ENCODE measurements around the gene XYLT1. TPM values are rescaled to one million over a fixed set of nuclear protein-coding genes. Genes with fewer than 3 reads are reported as not detected.

The XYLT1 gene
- total RNA-seq, 1 experiment from 2014 or later = under 0.01 TPM

DNA sequence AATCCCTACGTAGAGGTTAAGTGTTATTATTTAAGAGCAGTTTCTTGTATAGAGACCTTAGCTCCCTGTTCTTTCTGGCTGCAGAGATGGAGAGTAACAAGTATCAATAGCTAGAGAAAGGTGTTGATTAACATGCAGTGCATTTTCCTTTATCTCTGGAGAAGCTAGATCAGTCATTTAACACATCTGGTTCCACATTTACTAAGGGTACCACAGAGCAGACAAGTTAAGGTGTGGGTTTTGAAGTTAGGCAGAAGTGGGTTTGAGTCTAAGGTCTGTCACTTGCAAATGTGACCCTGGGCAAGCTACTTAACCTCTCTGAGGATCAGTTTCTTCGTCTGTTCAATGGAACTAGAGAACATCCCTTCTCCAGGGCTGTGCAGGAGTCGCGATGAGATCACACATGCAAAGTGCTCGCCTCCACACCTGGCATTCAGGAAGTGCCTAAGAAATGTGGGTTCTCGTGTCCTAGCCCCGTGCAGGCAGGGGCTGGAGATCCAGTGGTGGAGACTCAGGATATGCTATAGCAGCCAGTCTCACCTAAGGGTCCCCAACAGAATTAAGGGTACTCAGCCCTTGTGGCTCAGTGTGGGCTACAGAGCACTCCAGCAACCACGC, 224.4 kb downstream of the XYLT1 start:
- Histone ChIP-seq H3K27ac (no peak overlapping the region), H3K4me3 (no peak overlapping the region), H3K9me3 (replicated peaks) (no peaks in the 10 kb centered on the region)

DNA sequence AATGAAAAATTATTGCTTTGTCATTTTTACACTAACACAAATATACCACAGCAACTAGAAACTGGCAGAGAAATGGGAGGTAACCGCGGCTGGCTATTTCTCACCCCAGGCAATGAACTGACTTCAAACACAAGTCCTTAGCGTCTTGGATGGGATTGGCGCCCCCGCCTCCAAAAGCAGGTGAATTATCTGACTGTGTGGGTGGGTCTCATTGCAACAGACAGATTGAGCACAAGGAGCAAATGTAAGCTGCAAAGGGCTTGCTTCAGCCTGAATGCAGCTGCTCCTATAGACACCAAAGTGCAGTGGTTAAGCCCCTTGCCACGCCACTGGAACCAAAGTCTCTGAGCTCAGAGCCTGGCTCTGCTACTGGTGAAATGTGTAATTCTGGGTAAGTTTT, 225.0 kb downstream of the XYLT1 start:
- no peak for DNase-seq
- no peak overlapping the region for H3K4me3 ChIP-seq
- no peaks in the 10 kb centered on the region; the same call in 1 of the 2 replicates for H3K27me3 ChIP-seq
- H3K4me1 ChIP-seq = no peaks in the 10 kb centered on the region
- H3K9me3 ChIP-seq (replicated peaks) = no peaks in the 10 kb centered on the region
- no peak overlapping the region for H3K27ac ChIP-seq
- no peaks in the 10 kb centered on the region for H3K36me3 ChIP-seq

More for the DNA sequence above, 224.4 kb downstream of the XYLT1 start:
- no peaks in the 10 kb centered on the region; the same call in 1 of the 2 replicates for H3K27me3 ChIP-seq
- no peak for DNase-seq
- H3K4me1 ChIP-seq = no peaks in the 10 kb centered on the region
- H3K36me3 ChIP-seq = no peaks in the 10 kb centered on the region

DNA sequence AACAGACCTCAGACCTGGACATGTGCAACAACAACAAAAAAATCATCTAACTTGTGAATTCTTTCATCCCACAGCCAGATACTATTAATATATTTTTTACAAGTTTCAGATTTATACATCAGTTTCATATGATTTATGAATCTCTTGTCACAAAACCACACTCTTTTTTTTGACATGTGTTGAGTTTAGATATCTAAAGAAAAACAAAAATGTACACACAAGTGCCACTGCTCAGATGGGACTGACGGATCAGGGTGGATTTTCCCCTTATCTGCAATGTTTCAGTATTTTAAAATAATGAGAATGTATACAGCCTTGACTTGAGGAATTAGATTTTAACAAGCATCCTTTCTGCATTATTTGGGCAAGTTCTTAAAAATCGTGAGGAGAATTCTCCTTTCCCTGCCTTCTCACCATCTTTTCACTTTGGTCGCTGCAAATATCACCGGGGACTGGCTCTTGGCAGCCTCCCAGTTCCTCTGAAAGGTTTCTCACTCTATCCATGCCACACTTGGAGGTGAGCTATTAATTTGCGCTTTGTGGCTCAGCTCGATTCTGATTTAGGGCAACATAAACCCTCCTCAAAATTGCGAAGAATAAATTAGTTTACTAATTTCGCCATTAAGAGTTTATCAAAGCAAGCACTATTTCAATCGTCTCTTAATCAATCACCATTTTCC, 225.7 kb downstream of the XYLT1 start:
- Histone ChIP-seq H3K27me3 (no peaks in the 10 kb centered on the region; the same call in 1 of the 2 replicates), H3K4me1 (no peaks in the 10 kb centered on the region), H3K9me3 (replicated peaks) (no peaks in the 10 kb centered on the region), H3K36me3 (no peaks in the 10 kb centered on the region), H3K4me3 (no peak overlapping the region), H3K27ac (no peak overlapping the region)
- DNase-seq = no peak

DNA sequence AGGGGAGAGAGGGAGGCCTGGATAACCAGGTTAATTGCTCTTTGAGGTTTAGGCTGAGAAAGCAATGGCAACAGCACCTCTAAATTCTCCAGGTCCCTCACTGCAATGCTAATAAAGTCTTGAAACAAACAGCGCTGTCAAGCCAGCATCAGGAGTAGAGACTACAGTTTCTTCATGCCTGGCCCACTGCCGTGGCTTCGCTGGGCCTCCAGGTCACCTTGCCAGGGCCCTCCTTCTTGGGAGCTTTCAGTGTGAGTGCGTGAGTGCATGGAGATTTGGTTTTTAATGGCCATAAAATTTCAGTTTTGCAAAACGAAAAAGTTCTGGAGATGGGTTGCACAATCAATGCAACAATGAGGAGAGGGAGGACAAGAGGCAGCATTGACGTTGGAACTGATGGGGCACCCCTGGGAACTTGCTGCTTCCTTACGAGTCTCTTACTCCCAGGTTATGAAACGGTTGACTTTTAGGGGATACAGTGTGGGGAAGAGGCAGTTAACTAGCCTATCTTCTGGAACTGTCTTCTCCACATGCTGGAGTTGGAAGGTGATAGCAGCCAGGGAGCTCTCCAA, 229.4 kb downstream of the XYLT1 start:
- Histone ChIP-seq H3K27ac (no peak overlapping the region), H3K36me3 (no peaks in the 10 kb centered on the region), H3K9me3 (replicated peaks) (no peaks in the 10 kb centered on the region), H3K4me1 (no peaks in the 10 kb centered on the region), H3K27me3 (no peaks in the 10 kb centered on the region; the same call in 1 of the 2 replicates), H3K4me3 (no peak overlapping the region)
- no peak for DNase-seq

DNA sequence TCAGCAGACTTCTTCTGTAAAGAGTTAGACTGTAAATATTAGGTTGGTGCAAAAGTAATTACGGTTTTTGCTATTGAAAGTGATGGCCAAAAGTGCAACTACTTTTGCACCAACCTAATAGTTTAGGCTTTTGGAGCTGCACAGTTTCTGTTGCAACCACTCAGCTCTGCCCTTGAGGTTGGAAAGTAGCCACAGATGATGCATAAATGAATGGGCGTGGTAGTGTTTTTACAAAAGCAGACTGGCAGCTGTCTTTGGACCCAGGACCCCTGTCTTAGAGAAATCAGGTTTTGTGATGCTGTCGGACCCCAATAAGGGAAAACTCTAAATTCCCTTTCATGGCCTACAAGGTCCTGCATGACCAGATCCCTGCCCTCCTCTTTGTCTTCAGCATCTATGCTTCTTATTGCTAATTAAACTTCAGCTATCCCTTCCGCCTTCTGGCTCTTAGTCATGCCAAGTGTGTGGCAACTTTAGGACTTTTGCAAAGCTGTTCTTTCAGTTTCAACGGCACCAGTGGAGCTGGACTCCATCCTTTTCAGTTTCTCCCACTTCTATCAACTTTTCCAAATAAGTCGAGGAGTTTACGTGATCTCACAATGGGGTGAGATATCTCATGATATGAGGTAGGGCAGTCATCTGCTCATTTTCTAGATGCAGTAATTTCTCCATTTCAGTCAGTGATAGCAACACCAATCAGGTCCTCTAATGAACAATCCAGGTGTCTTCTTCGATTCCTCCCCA, 232.3 kb downstream of the XYLT1 start:
- DNase-seq = no peak
- H3K4me1 ChIP-seq = no peaks in the 10 kb centered on the region
- no peaks in the 10 kb centered on the region for H3K27me3 ChIP-seq
- H3K9me3 ChIP-seq (replicated peaks) = no peaks in the 10 kb centered on the region
- H3K4me3 ChIP-seq = no peak overlapping the region
- no peak overlapping the region for H3K27ac ChIP-seq
- no peaks in the 10 kb centered on the region for H3K36me3 ChIP-seq

DNA sequence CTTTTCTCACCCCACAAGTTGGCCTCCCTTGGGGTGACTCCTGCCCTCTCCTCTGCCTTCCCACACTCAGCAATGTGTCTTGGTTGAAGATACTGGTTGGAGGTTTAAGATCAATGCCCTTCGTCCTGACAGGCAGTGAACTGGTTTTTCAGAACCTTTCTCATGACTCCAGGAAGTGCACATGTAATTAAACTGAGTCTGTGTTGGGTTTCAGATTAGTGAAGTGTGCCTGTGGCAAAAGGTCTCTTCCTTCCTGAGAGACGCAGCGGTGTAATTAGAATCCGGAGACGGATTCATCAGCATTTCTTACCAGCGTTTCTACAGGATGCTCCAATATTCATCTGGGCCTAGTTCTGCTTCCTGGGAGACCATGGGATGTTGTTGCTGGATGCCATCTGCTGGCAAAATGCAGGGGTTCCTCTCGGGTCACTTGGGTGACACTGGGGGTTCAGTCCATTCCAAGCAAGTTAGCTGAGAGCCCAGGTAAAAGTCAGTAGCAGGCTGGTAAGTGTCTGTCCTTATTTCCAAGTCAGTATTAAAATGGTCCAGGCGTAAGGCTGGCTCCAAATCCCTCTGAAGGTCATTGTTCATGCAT, 233.3 kb downstream of the XYLT1 start:
- Histone ChIP-seq H3K27ac (no peak overlapping the region), H3K9me3 (replicated peaks) (no peaks in the 10 kb centered on the region), H3K4me1 (no peaks in the 10 kb centered on the region), H3K27me3 (no peaks in the 10 kb centered on the region), H3K36me3 (no peaks in the 10 kb centered on the region), H3K4me3 (no peak overlapping the region)
- DNase-seq = no peak

DNA sequence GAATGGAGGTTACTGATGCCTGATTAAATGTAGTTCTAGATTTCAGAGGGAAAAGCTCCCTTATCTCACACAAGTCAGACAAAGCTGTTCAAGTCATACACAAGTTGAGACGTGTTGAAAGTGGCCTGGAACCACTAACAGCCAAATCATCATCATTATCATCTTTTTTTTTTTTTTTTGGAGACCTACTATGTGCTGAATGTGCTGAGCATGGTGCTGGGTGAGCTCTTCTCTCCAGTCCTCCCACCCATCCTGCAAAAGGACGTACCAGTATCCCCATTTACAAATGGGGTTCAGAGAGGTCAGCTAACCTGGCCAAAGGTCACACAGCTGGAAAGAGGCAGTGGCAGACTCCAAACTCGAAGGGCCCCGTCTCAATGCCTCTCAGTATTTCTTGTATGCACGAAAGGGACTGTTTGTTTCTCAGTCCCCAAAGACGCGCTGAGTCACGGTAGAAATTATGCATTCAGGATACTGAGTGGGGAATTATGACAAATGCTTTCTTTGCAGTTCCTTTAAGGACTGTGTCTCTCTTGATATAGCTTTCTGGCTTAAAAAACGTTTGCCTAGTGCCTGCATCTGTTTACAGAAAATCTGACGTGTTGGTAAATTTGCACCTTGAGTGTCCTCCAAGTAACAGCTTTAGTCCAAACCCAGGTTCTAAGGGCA, 235.5 kb downstream of the XYLT1 start:
- no peaks in the 10 kb centered on the region for H3K36me3 ChIP-seq

DNA sequence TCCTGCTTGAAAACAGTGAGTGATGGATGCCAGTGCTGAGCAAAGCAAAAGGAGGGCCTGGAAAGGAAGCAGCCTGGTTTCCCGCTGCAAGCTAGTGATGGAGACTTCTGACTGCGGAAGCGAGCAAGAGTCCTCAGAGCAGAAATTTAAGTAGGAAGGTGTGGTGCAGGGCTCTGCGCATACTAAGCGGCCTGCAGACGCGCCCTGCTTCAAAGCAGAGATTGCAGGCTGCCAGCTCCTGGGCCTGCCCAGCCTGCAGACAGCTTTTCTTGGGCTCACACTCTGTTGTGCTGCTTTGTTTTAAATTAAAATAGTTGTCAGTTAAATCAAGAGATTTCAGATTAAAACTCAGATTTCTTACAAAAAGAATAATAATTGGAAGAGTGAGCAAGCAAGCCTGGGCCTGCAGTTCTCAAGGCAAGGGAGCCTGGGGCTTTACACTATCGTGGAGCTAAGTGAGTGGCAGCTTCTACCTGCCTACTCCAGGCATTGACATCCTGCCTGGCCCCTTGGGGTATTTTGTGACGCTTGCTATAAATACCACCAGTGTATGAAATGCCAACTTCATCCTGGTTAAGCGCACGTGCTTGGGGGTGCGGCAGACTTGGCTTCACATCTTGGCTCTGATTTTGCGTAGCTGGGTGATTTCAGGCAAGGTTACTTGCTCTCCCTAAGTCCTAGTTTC, 237.3 kb downstream of the XYLT1 start:
- H3K36me3 ChIP-seq = no peaks in the 10 kb centered on the region

More for the DNA sequence above, 235.5 kb downstream of the XYLT1 start:
- Histone ChIP-seq H3K27ac (no peak overlapping the region), H3K4me1 (no peaks in the 10 kb centered on the region), H3K27me3 (no peaks in the 10 kb centered on the region), H3K4me3 (no peak overlapping the region), H3K9me3 (replicated peaks) (no peaks in the 10 kb centered on the region)
- DNase-seq = no peak

DNA sequence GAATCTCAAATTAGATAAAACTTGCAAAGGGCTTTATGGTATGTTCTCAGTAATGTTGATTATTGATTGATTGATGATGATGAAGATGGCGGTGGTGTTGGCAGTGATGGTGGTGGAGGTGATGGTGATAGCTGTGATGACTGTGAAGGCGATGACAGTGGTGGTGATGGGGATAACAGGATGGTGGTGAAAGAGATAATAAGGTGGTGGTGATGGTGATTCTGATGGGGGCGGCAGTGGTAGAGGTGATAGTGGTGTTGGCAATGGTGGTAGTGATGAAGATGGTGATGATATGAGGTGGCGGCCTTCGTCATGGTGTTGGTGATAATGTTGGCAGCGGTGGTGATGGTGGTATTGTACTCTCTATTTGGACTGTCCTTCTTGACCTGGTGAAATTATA, 238.3 kb downstream of the XYLT1 start:
- H3K4me3 ChIP-seq = no peak overlapping the region
- H3K36me3 ChIP-seq = no peaks in the 10 kb centered on the region
- H3K9me3 ChIP-seq (replicated peaks) = no peaks in the 10 kb centered on the region
- H3K27me3 ChIP-seq = no peaks in the 10 kb centered on the region
- no peaks in the 10 kb centered on the region for H3K4me1 ChIP-seq
- no peak overlapping the region for H3K27ac ChIP-seq
- DNase-seq = no peak

More for the DNA sequence above, 237.3 kb downstream of the XYLT1 start:
- no peak for DNase-seq
- no peak overlapping the region for H3K27ac ChIP-seq
- no peaks in the 10 kb centered on the region for H3K9me3 ChIP-seq (replicated peaks)
- H3K27me3 ChIP-seq = no peaks in the 10 kb centered on the region
- no peak overlapping the region for H3K4me3 ChIP-seq
- H3K4me1 ChIP-seq = no peaks in the 10 kb centered on the region

DNA sequence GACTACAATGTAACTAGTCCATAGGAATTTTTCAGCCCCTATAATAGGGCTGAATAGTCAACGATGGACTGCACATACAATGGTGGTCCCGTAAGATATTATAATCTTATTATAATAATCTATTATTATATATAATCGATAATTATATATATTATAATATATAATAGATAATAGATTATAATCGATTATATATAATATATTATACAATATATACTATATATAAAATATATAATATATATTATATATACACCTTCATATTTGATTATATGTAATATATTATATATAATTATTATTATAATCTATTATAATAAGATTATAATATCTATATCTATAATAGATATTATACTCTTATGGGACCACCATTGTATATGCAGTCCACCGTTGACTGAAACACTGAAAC, 238.8 kb downstream of the XYLT1 start:
- Histone ChIP-seq H3K36me3 (no peaks in the 10 kb centered on the region), H3K4me3 (no peak overlapping the region), H3K4me1 (no peaks in the 10 kb centered on the region), H3K9me3 (replicated peaks) (no peaks in the 10 kb centered on the region), H3K27ac (no peak overlapping the region), H3K27me3 (no peaks in the 10 kb centered on the region)
- no peak for DNase-seq

DNA sequence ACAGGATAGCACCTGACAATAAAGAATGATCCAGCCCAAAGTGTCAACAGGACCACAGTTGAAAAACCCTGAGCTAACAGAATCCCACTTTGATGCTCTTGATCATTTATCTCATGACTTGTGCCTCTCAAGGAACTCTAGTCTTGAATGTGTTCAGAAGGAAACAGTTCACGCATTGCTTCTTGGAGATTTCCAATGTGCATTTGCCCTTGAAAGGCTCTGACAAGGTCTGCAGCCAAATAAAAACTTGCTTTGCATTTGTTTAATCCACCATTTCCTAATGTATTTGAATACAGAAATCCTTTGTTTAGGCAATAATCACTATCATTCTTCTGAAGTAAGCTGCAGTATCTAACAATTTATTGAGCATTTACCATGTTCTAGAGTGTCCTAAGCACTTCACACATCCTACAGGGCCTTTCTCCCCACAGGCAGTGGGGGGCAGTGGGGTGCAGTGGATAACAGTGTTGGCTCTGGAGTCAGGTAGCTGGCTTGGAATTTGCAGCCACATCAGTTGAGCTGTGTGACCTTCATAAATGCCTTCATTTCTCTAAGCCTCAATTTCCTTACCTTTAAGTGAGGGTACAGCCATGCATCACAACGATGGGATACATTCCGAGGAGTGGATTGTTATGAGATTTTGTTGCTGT, 239.7 kb downstream of the XYLT1 start:
- H3K27ac ChIP-seq = no peak overlapping the region
- H3K4me1 ChIP-seq = no peaks in the 10 kb centered on the region
- no peak for DNase-seq
- H3K27me3 ChIP-seq = no peaks in the 10 kb centered on the region
- H3K9me3 ChIP-seq (replicated peaks) = no peaks in the 10 kb centered on the region
- H3K4me3 ChIP-seq = no peak overlapping the region
- no peaks in the 10 kb centered on the region for H3K36me3 ChIP-seq

DNA sequence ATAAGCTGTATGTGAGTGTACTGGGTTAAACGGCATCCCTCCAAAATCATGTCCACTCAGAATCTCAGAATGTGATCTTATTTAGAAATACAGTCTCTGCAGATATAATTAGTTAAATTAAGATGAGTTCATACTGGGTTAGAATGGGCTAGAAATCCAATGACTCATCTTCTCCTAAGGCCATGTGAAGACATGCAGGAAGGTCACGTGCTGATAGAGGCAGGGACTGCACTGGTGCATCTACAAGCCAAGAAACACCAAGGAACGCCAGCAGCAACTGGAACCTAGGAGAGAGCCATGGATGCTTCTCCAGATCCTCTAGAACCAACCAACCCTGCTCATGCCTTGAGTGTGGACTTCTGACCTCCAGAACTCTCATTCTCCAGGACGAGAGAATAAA, 241.0 kb downstream of the XYLT1 start:
- H3K9me3 ChIP-seq (replicated peaks) = no peaks in the 10 kb centered on the region
- no peak overlapping the region for H3K27ac ChIP-seq
- DNase-seq = no peak
- no peaks in the 10 kb centered on the region for H3K36me3 ChIP-seq
- H3K4me1 ChIP-seq = peaks cover 9% of the 10 kb centered on the region
- no peak overlapping the region for H3K4me3 ChIP-seq
- H3K27me3 ChIP-seq = no peaks in the 10 kb centered on the region

DNA sequence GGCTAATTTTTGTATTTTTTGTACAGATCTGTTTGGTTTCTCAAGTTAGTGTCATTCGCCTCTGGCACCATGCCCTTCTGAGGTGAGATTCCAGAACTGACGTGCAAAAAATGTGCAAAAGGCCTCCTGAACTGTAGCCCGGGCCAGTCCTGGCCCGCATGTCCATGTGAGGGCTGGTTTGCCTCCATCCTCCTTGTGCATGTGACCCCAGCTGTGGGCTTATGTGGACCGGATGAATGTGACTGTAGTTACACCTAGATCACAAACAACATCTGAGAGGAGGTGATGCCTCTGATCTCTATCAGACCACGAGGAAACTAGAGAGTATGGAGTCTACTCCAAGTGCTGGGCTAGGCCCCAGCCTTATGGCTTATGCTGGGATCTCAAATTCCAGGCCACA, 241.6 kb downstream of the XYLT1 start:
- H3K9me3 ChIP-seq (replicated peaks) = no peaks in the 10 kb centered on the region

More for the DNA sequence above, 241.6 kb downstream of the XYLT1 start:
- Histone ChIP-seq H3K27me3 (no peaks in the 10 kb centered on the region), H3K4me3 (no peak overlapping the region), H3K36me3 (no peaks in the 10 kb centered on the region), H3K4me1 (peaks cover 13% of the 10 kb centered on the region), H3K27ac (no peak overlapping the region)
- DNase-seq = no peak
